Muscle of arm (tissue), 12 donors: ENCODE results near the gene TRAPPC4. TPM values are rescaled to one million over a fixed set of nuclear protein-coding genes. Genes with fewer than 3 reads are reported as not detected.
"Not testable (repeated sequence)": the region's sequence is repeated elsewhere in the genome, so short reads cannot be mapped to it uniquely, and the experiment has no call there.

Experiments
- DNase-seq: peaks from one replicate; pipeline ENCODE4 v3.0.0-alpha.2; 2013
- polyA plus RNA-seq, 12 donors: library from polyadenylated mRNA; unstranded; fragments of 120-200 nt; gene quantifications; one replicate each; pipeline ENCODE4 v1.2.1, GENCODE V29; 2013; ENCODE audit not compliant: insufficient read length in 12 of 12

The TRAPPC4 gene
- polyA plus RNA-seq, 12 donors = 29.6 to 57.1 (median 44.7) TPM; not detected in 1

- peak; percentile 93 for DNase-seq
Observed at GRCh38 chr11:119030329-119031047, 11.9 kb downstream of the TRAPPC4 start, which contains the start of gene SLC37A4. Gene SLC37A4 (minus strand): TSS chr11:119030877.

- DNase-seq = no peak
Observed at GRCh38 chr11:119031912-119032280, 13.3 kb downstream of the TRAPPC4 start.

- not testable (repeated sequence) for DNase-seq
Observed at GRCh38 chr11:119033421-119033820, 14.9 kb downstream of the TRAPPC4 start.

- no peak for DNase-seq
Observed at GRCh38 chr11:119034813-119035212, 16.2 kb downstream of the TRAPPC4 start.

GRCh38 chr11:119038884-119039283 is 20.3 kb downstream of the TRAPPC4 start:
- no peak for DNase-seq

- not testable (repeated sequence) for DNase-seq
Observed at GRCh38 chr11:119039471-119039870, 20.9 kb downstream of the TRAPPC4 start.

GRCh38 chr11:119041821-119042514 is 23.4 kb downstream of the TRAPPC4 start:
- no peak for DNase-seq

- no peak for DNase-seq
Observed at GRCh38 chr11:119042927-119043326, 24.4 kb downstream of the TRAPPC4 start.

GRCh38 chr11:119044708-119045107 is 26.1 kb downstream of the TRAPPC4 start:
- DNase-seq = no peak

- no peak for DNase-seq
Observed at GRCh38 chr11:119046489-119046888, 27.9 kb downstream of the TRAPPC4 start.

- DNase-seq = no peak
Observed at GRCh38 chr11:119047205-119047604, 28.6 kb downstream of the TRAPPC4 start.

- DNase-seq = no peak
Observed at GRCh38 chr11:119048644-119049043, 30.1 kb downstream of the TRAPPC4 start.

GRCh38 chr11:119049081-119049480 is 30.5 kb downstream of the TRAPPC4 start:
- no peak for DNase-seq

- no peak for DNase-seq
Observed at GRCh38 chr11:119051440-119052162, 33.0 kb downstream of the TRAPPC4 start.

GRCh38 chr11:119052163-119052814 is 33.7 kb downstream of the TRAPPC4 start:
- DNase-seq = no peak

- DNase-seq = no peak
Observed at GRCh38 chr11:119054418-119054817, 35.9 kb downstream of the TRAPPC4 start.

- DNase-seq = no peak
Observed at GRCh38 chr11:119055901-119056300, 37.3 kb downstream of the TRAPPC4 start.

GRCh38 chr11:119056421-119056999 is 37.9 kb downstream of the TRAPPC4 start:
- DNase-seq = no peak

- peak; percentile 94 for DNase-seq
Observed at GRCh38 chr11:119057000-119057769, 38.6 kb downstream of the TRAPPC4 start, which contains the start of gene HYOU1. Gene HYOU1 (minus strand): TSS chr11:119057205. CDS start chr11:119056160, 1,045 bp downstream.

- not testable (repeated sequence) for DNase-seq
Observed at GRCh38 chr11:119059128-119059527, 40.6 kb downstream of the TRAPPC4 start.

- no peak for DNase-seq
Observed at GRCh38 chr11:119061256-119061655, 42.7 kb downstream of the TRAPPC4 start.
